ENCODE results near the gene GNPDA1. TPM values are rescaled to one million over a fixed set of nuclear protein-coding genes. Genes with fewer than 3 reads are reported as not detected.

GNPDA1 gene
- total and polyA plus RNA-seq, 2 of the 8 experiments (the other 6 are each of a cell fraction or from before 2014, with no cell fraction given), result 33.0 to 94.3 TPM

DNA sequence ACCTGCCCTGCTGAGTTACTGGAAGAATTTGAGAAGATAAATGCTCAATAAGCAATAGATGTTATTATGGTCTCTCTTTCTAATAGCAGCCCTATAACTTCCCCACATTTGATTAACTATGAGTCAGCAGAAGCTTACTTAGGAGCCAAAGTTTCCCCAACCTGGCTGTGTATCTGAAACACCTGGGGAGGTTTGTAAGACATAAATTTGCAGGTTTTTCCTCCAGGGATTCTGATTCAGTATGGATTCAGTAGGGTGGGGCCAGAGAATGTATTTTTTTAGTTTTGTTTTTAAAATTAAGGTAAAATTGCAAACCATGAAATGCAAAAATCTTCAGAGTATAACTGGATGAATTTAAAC, 44.9 kb upstream of the GNPDA1 start:
- H3K23me2 ChIP-seq (ENCODE audit: low read depth, low read length), result no peaks in the 10 kb centered on the region
- no peak overlapping the region for H2BK5ac ChIP-seq (ENCODE audit: low read depth, low read length)
- H3K79me2 ChIP-seq (ENCODE audit: control insufficient read depth in 1 of 2, insufficient read depth in 2 of 2, low read length in 2 of 2), result no peaks in the 10 kb centered on the region
- no peak overlapping the region for H4K91ac ChIP-seq (replicated peaks; ENCODE audit: insufficient read length, low read length)
- no peak overlapping the region for H3K56ac ChIP-seq (replicated peaks; ENCODE audit: insufficient read length, low read depth, low read length)
- H3K4me2 ChIP-seq (ENCODE audit: insufficient read depth in 1 of 2, low read depth in 2 of 2, low read length in 2 of 2), result no peak overlapping the region
- ChIA-PET CTCF (ENCODE audit: partially characterized antibody) (interaction anchor here (0.9 to 1.7 kb wide), 4 partner anchors 9 to 72 kb away, joined by 3 to 7 read pairs (median 4); no protein-coding TSS in a partner anchor), POLR2A (ENCODE audit: partially characterized antibody) (interaction anchor here (0.7 kb wide), 1 partner anchor 779 kb away, joined by 3 read pairs; no protein-coding TSS in a partner anchor)
- H2AFZ ChIP-seq (ENCODE audit: low read length), result no peak overlapping the region
- no peak overlapping the region for H4K5ac ChIP-seq (ENCODE audit: insufficient read length, low read depth, low read length)
- no peaks in the 10 kb centered on the region for H4K20me1 ChIP-seq (replicated peaks in 1 of 2; ENCODE audit: control insufficient read depth in 1 of 2, insufficient read depth in 2 of 2, low read length in 2 of 2)
- no peak overlapping the region for H3K4ac ChIP-seq (replicated peaks; ENCODE audit: insufficient read length, low read depth, low read length)
- FAIRE-seq (no peak), DNase-seq (ENCODE audit: low read depth in 1 of 2, low spot score in 2 of 2) (no peak)
- no peak overlapping the region for H3K9ac ChIP-seq (replicated peaks in 1 of 4; ENCODE audit: extremely low read depth in 1 of 4, low read depth in 3 of 4, low read length in 3 of 4)
- H3K27ac ChIP-seq (ENCODE audit: low read depth, low read length), result no peak overlapping the region
- no peak overlapping the region for H2BK20ac ChIP-seq (ENCODE audit: low read length)
- H3K23ac ChIP-seq (ENCODE audit: insufficient read length), result no peak overlapping the region
- H2AK5ac ChIP-seq (ENCODE audit: low read depth, low read length), result no peak overlapping the region
- H3K79me1 ChIP-seq (ENCODE audit: low read depth, low read length), result no peaks in the 10 kb centered on the region
- H2BK120ac ChIP-seq (replicated peaks; ENCODE audit: low read depth, low read length), result no peak overlapping the region
- H3K4me3 ChIP-seq (ENCODE audit: extremely low read depth in 1 of 4, insufficient read depth in 2 of 4, low read depth in 3 of 4, low read length in 4 of 4), result no peak overlapping the region
- H3K4me1 ChIP-seq (replicated peaks in 1 of 4; ENCODE audit: control insufficient read depth in 3 of 4, insufficient read depth in 4 of 4, low read length in 3 of 4), result peaks cover 0 to 5% (median 1%) of the 10 kb centered on the region in 4 experiments; a peak in 2 of 7 replicates
- H3K36me3 ChIP-seq (ENCODE audit: control insufficient read depth in 2 of 4, insufficient read depth in 4 of 4, low read length in 3 of 4), result no peaks in the 10 kb centered on the region
- no peak overlapping the region for H3K18ac ChIP-seq (ENCODE audit: extremely low read depth, low read length)
- no peaks in the 10 kb centered on the region for H3K9me3 ChIP-seq (ENCODE audit: insufficient read depth in 2 of 2, low read depth in 1 of 2, low read length in 1 of 2)
- no peak overlapping the region for H2BK15ac ChIP-seq (ENCODE audit: low read length)
- no peak overlapping the region for H2BK12ac ChIP-seq (ENCODE audit: low read depth, low read length)
- no peak overlapping the region for H4K8ac ChIP-seq (ENCODE audit: extremely low read depth, insufficient read depth, low read length)
- H3K14ac ChIP-seq (ENCODE audit: insufficient read length), result no peak overlapping the region
- no peaks in the 10 kb centered on the region for H3K27me3 ChIP-seq (replicated peaks in 1 of 4; ENCODE audit: control insufficient read depth in 3 of 4, extremely low read depth in 1 of 4, insufficient read depth in 3 of 4, low read length in 3 of 4)
- no peak for TF ChIP-seq SRF (IDR thresholded peaks at IDR 0.05; ENCODE audit: low read depth, low read length)
- no peak for TF ChIP-seq HDAC6 (IDR thresholded peaks at IDR 0.05; ENCODE audit: low read depth, low read length)
- no peak for TF ChIP-seq NANOG (IDR thresholded peaks at IDR 0.05; ENCODE audit: insufficient read depth, low read depth, low read length, poor library complexity, severe bottlenecking)
- TF ChIP-seq CREB1 (IDR thresholded peaks at IDR 0.05), result no peak
- TF ChIP-seq, protein P1, sequence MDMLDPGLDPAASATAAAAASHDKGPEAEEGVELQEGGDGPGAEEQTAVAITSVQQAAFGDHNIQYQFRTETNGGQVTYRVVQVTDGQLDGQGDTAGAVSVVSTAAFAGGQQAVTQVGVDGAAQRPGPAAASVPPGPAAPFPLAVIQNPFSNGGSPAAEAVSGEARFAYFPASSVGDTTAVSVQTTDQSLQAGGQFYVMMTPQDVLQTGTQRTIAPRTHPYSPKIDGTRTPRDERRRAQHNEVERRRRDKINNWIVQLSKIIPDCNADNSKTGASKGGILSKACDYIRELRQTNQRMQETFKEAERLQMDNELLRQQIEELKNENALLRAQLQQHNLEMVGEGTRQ (IDR thresholded peaks at IDR 0.05; ENCODE audit: low read length), result no peak
- TF ChIP-seq SP2 (IDR thresholded peaks at IDR 0.05; ENCODE audit: low read length), result no peak
- no peak for TF ChIP-seq CHD2 (IDR thresholded peaks at IDR 0.05; ENCODE audit: low read length)
- no peak for TF ChIP-seq SP4 (IDR thresholded peaks at IDR 0.05; ENCODE audit: low read length)
- no peak for TF ChIP-seq SAP30 (IDR thresholded peaks at IDR 0.05; ENCODE audit: insufficient read depth, insufficient replicate concordance, low read length)
- TF ChIP-seq, protein P2, sequence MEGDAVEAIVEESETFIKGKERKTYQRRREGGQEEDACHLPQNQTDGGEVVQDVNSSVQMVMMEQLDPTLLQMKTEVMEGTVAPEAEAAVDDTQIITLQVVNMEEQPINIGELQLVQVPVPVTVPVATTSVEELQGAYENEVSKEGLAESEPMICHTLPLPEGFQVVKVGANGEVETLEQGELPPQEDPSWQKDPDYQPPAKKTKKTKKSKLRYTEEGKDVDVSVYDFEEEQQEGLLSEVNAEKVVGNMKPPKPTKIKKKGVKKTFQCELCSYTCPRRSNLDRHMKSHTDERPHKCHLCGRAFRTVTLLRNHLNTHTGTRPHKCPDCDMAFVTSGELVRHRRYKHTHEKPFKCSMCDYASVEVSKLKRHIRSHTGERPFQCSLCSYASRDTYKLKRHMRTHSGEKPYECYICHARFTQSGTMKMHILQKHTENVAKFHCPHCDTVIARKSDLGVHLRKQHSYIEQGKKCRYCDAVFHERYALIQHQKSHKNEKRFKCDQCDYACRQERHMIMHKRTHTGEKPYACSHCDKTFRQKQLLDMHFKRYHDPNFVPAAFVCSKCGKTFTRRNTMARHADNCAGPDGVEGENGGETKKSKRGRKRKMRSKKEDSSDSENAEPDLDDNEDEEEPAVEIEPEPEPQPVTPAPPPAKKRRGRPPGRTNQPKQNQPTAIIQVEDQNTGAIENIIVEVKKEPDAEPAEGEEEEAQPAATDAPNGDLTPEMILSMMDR (IDR thresholded peaks at IDR 0.05; ENCODE audit: control extremely low read depth in 1 of 3, insufficient read depth in 1 of 3, low read depth in 1 of 3, low read length in 3 of 3), result no peak

Data from H1 (cell line).